Panc1 (cell line): ENCODE data around the gene BTBD19.

Experiments used
- POLR2AphosphoS5 ChIP-seq: IDR thresholded peaks from 2 replicates; pipeline ENCODE4 v1.6.1; 2012; ENCODE audit warnings: mild to moderate bottlenecking, low read depth, low read length, moderate library complexity
- SIN3A ChIP-seq: IDR thresholded peaks from 2 replicates; pipeline ENCODE4 v1.6.1; 2012; ENCODE audit warnings: low read depth, mild to moderate bottlenecking, low read length, moderate library complexity, borderline replicate concordance; ENCODE audit not compliant: insufficient read depth
- TCF7L2 ChIP-seq: IDR thresholded peaks from 2 replicates; pipeline ENCODE4 v1.6.1; 2011; ENCODE audit warnings: mild to moderate bottlenecking, low read depth, low read length, inconsistent platforms
- TF ChIP-seq, protein P1 (sequence below): fragments of 450-650 bp; IDR thresholded peaks from 2 replicates; pipeline ENCODE4 v1.5.1; 2017; ENCODE audit warnings: mild to moderate bottlenecking

DNA sequence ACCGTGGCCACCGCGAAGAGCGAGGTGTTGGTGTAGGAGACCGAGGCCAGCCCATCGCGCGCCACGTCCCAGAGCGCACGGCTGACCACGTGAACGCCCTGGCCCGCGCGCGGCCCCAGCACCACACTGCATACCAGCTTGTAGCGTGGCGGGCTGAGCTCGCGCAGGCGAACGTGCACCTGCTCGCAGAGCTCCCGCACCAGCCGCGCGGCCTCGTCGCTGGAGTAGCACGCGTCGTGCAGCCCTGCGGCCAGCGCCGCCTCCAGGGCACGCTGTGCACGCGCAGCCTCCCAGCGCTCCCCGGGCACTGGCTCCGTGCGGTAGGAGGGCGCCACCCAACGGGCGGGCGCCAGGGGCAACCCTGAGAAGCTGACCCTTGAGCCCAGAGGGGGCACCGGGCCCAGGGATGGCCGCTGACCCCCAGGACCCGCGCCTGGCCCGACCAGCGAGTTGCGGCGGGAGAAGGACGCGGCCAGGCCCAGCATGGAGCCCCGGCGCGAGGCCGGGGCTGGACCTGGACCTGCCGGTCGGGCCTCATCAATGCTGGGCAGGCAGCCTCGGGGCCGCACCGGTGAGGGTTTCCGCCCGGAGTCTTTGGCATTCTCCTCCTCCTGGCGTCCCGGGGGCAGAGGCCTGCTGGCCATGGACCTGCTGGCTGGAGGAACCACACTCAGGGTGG, 2.2 kb upstream of the BTBD19 start:
- TF ChIP-seq POLR2AphosphoS5 (no peak), SIN3A (no peak), TCF7L2 (no peak)
- TF ChIP-seq, protein P1, sequence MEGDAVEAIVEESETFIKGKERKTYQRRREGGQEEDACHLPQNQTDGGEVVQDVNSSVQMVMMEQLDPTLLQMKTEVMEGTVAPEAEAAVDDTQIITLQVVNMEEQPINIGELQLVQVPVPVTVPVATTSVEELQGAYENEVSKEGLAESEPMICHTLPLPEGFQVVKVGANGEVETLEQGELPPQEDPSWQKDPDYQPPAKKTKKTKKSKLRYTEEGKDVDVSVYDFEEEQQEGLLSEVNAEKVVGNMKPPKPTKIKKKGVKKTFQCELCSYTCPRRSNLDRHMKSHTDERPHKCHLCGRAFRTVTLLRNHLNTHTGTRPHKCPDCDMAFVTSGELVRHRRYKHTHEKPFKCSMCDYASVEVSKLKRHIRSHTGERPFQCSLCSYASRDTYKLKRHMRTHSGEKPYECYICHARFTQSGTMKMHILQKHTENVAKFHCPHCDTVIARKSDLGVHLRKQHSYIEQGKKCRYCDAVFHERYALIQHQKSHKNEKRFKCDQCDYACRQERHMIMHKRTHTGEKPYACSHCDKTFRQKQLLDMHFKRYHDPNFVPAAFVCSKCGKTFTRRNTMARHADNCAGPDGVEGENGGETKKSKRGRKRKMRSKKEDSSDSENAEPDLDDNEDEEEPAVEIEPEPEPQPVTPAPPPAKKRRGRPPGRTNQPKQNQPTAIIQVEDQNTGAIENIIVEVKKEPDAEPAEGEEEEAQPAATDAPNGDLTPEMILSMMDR = no peak; the same call in 1 of the 2 replicates
